B cell (primary cell): ENCODE measurements around the gene ATP8A2. TPM values are rescaled to one million over a fixed set of nuclear protein-coding genes. Genes with fewer than 3 reads are reported as not detected.

Experiments
- ATAC-seq: fragments of 200-7000 bp; cut with Tn5 transposase; one replicate; pipeline ENCODE4 v1.10.0; 2021; ENCODE audit warnings: low read depth, mild to moderate bottlenecking, moderate number of reproducible peaks, moderate library complexity
- CTCF ChIA-PET: fragments of 350-600 bp; sonication (Branson Sonifier 250); formaldehyde crosslinking; loops from one replicate; lab custom pipeline; 2021; ENCODE audit warnings: antibody characterized with exemption, inconsistent platforms; lab: Charles Lee
- POLR2A ChIA-PET: fragments of 350-600 bp; sonication (Branson Sonifier 250); formaldehyde crosslinking; loops from one replicate; lab custom pipeline; 2021; ENCODE audit warnings: antibody characterized with exemption; lab: Charles Lee
- DNase-seq: peaks from one replicate; pipeline ENCODE4 v3.0.0; 2013
- H2AFZ ChIP-seq: 2 replicates; pipeline ENCODE4 v1.6.1; 2012; ENCODE audit warnings: mild to moderate bottlenecking, low read depth, low read length; ENCODE audit not compliant: insufficient read depth, poor library complexity, severe bottlenecking
- H3K27ac ChIP-seq, 2 donors: 1 replicate in 1 of 2; 2 replicates in 1 of 2; pipeline ENCODE4 v1.5.1; 2012 to 2013; ENCODE audit warnings: low read length in 2 of 2, mild to moderate bottlenecking in 2 of 2, moderate library complexity in 1 of 2
- H3K27me3 ChIP-seq, 4 experiments: fragments of 200-600 bp in 1 of 4; sonication (generic) in 1 of 4; replicated peaks in 1 of 4; 1 replicate in 2 of 4; 2 replicates in 2 of 4; pipeline versions ENCODE4 v1.6.1 to v1.7.0; 2013 to 2016; ENCODE audit warnings: low read length in 3 of 4, mild to moderate bottlenecking in 2 of 4, mixed read lengths in 1 of 4, moderate library complexity in 1 of 4; ENCODE audit not compliant: insufficient read depth in 4 of 4, control insufficient read depth in 3 of 4; ENCODE audit errors: control extremely low read depth in 1 of 4
- H3K36me3 ChIP-seq, 2 experiments: replicated peaks in 1 of 2; 1 replicate in 1 of 2; 2 replicates in 1 of 2; pipeline versions ENCODE4 v1.6.1 to v1.7.1; 2013; ENCODE audit warnings: low read length in 1 of 2; ENCODE audit not compliant: insufficient read depth in 2 of 2, control insufficient read depth in 1 of 2; ENCODE audit errors: control extremely low read depth in 1 of 2, extremely low read depth in 1 of 2
- H3K4me1 ChIP-seq, 2 donors: fragments of 200-600 bp in 1 of 2; sonication (generic) in 1 of 2; 1 replicate in 1 of 2; 2 replicates in 1 of 2; pipeline versions ENCODE4 v1.5.1 to v1.6.1; 2013 to 2017; ENCODE audit warnings: low read length in 2 of 2; ENCODE audit not compliant: control insufficient read depth in 2 of 2, insufficient read depth in 2 of 2
- H3K4me2 ChIP-seq: replicated peaks from 2 replicates; pipeline ENCODE3; 2012; ENCODE audit warnings: mild to moderate bottlenecking, low read depth, low read length; ENCODE audit not compliant: poor library complexity, severe bottlenecking
- H3K4me3 ChIP-seq, 5 experiments: fragments of 200-600 bp in 1 of 5; sonication (generic) in 1 of 5; 1 replicate in 3 of 5; 2 replicates in 2 of 5; pipeline versions ENCODE4 v1.5.1 to v1.7.0; 2011 to 2016; ENCODE audit warnings: low read length in 4 of 5, mild to moderate bottlenecking in 4 of 5, low read depth in 2 of 5, control low read depth in 1 of 5, moderate library complexity in 1 of 5; ENCODE audit not compliant: insufficient read depth in 1 of 5; ENCODE audit errors: control extremely low read depth in 1 of 5, extremely low read depth in 1 of 5
- H3K79me2 ChIP-seq: fragments of 200-600 bp; sonication (generic); one replicate; pipeline ENCODE4 v1.6.0; 2016; ENCODE audit warnings: low read length; ENCODE audit not compliant: control insufficient read depth, insufficient read depth
- H3K9ac ChIP-seq: fragments of 200-600 bp; sonication (generic); 2 replicates; pipeline ENCODE4 v1.6.1; 2017; ENCODE audit warnings: mild to moderate bottlenecking, low read length, moderate library complexity
- H3K9me3 ChIP-seq, 3 donors: one replicate each; pipeline versions ENCODE4 v1.6.1 to v1.7.1; 2013; ENCODE audit warnings: low read length in 2 of 3; ENCODE audit not compliant: control insufficient read depth in 2 of 3, insufficient read depth in 1 of 3; ENCODE audit errors: control extremely low read depth in 1 of 3
- H4K20me1 ChIP-seq: 2 replicates; pipeline ENCODE4 v1.6.0; 2012; ENCODE audit warnings: mild to moderate bottlenecking, low read length; ENCODE audit not compliant: insufficient read depth, control insufficient read depth, poor library complexity, severe bottlenecking
- H3K27ac Mint-ChIP-seq: one replicate; pipeline ENCODE4 v1.8.0; 2021; ENCODE audit warnings: mixed read lengths
- H3K27me3 Mint-ChIP-seq: one replicate; pipeline ENCODE4 v1.8.0; 2021; ENCODE audit warnings: mixed read lengths
- H3K4me1 Mint-ChIP-seq: one replicate; pipeline ENCODE4 v1.8.0; 2021; ENCODE audit warnings: mixed read lengths
- H3K4me3 Mint-ChIP-seq: one replicate; pipeline ENCODE4 v1.8.0; 2021; ENCODE audit warnings: mixed read lengths
- H3K9me3 Mint-ChIP-seq: one replicate; pipeline ENCODE4 v1.8.0; 2022; ENCODE audit warnings: mixed read lengths; ENCODE audit not compliant: insufficient read depth
- EZH2 ChIP-seq: IDR thresholded peaks from 2 replicates; pipeline ENCODE4 v1.6.1; 2012; ENCODE audit warnings: borderline replicate concordance, low read depth, mild to moderate bottlenecking, moderate library complexity, low read length; ENCODE audit not compliant: insufficient read depth, poor library complexity, severe bottlenecking
- WGBS: methylation state at CpG from one replicate; pipeline ENCODE4 v1.1.5; 2013; ENCODE audit warnings: missing lambda C conversion rate; ENCODE audit not compliant: insufficient coverage; 5-methylcytosine and 5-hydroxymethylcytosine counted together
- intact Hi-C: fragments of 100-400 bp; cut with micrococcal nuclease; formaldehyde crosslinking; loops from one replicate; pipeline ENCODE4 v1.10.0; 2022
- polyA minus RNA-seq: library from RNA; depleted of rRNA, polyadenylated mRNA; stranded (reverse); fragments of >200 nt; gene quantifications from 2 replicates; pipeline ENCODE4 v1.2.3, GENCODE V29; 2012
- polyA plus RNA-seq: library from polyadenylated mRNA; depleted of rRNA; stranded (reverse); fragments of >200 nt; gene quantifications from 2 replicates; pipeline ENCODE4 v1.2.3, GENCODE V29; 2012
- total RNA-seq, 2 donors: library from RNA; stranded (reverse); fragments of 120-200 nt in 1 of 2; gene quantifications; 1 replicate in 1 of 2; 2 replicates in 1 of 2; pipeline versions ENCODE4 v1.2.3 to v1.2.4, GENCODE V29; 2013 to 2022
- TF ChIP-seq, protein P1 (sequence below): fragments of 200-600 bp; IDR thresholded peaks from one replicate; pipeline ENCODE4 v1.8.0; 2022; ENCODE audit warnings: antibody characterized with exemption, mild to moderate bottlenecking

ATP8A2 gene
- total RNA-seq (0.36 TPM in 1 of 2 replicates, not detected in the other), polyA plus RNA-seq (not detected in 2 replicates), polyA minus RNA-seq (under 0.01 and 0.09 TPM in 2 replicates)
- 0.07 TPM for total RNA-seq (2013)

DNA sequence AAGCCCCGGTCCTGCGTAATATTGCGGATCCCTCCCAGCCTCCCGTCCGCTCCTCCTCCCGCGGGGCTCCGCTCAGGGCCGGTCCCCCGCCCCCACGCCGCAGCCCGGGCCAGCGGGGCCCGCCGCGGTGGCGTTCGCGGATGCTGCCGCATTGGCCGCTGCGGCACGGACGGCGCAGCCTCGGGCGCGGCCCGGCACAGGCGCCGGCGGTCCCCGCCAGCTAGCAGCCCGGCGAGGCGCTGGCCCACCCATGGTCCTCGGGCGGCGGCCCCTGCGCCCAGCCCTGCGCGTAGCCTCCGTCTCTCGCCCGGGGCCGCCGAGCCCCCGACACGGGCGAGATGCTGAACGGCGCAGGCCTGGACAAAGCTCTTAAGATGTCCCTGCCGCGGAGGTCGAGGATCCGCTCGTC is at the start of gene ATP8A2:
TSS of gene ATP8A2 (plus strand) at position 100 of the 409 bp plus-strand sequence. CDS start at position 339, 239 bp downstream.
- no peak for TF ChIP-seq EZH2
- TF ChIP-seq, protein P1, sequence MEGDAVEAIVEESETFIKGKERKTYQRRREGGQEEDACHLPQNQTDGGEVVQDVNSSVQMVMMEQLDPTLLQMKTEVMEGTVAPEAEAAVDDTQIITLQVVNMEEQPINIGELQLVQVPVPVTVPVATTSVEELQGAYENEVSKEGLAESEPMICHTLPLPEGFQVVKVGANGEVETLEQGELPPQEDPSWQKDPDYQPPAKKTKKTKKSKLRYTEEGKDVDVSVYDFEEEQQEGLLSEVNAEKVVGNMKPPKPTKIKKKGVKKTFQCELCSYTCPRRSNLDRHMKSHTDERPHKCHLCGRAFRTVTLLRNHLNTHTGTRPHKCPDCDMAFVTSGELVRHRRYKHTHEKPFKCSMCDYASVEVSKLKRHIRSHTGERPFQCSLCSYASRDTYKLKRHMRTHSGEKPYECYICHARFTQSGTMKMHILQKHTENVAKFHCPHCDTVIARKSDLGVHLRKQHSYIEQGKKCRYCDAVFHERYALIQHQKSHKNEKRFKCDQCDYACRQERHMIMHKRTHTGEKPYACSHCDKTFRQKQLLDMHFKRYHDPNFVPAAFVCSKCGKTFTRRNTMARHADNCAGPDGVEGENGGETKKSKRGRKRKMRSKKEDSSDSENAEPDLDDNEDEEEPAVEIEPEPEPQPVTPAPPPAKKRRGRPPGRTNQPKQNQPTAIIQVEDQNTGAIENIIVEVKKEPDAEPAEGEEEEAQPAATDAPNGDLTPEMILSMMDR: no peak
- H3K36me3 ChIP-seq: no peaks in the 10 kb centered on the region
- peaks cover 20% of the 10 kb centered on the region for H3K4me1 Mint-ChIP-seq
- DNase-seq: peak; percentile 10
- 1% methylated on average over 58 of the region's 58 CpGs for WGBS
- no peak for ATAC-seq
- no peak within 1 kb of the TSS for H3K27ac ChIP-seq
- intact Hi-C loops: no loop called here
- H3K9ac ChIP-seq: no peak within 1 kb of the TSS
- H3K79me2 ChIP-seq: no peaks in the 10 kb centered on the region
- H3K4me1 ChIP-seq: peaks cover 14 to 15% of the 10 kb centered on the region in 2 donors
- POLR2A ChIA-PET: no interaction called here
- peak within 1 kb of the TSS; percentile 74 for H3K4me2 ChIP-seq
- H3K4me3 ChIP-seq: peak within 1 kb of the TSS in 2 of 5 experiments; percentile 8 to 31
- H3K9me3 Mint-ChIP-seq: no peaks in the 10 kb centered on the region
- peak within 1 kb of the TSS; percentile 22 for H3K27ac Mint-ChIP-seq
- H3K4me3 Mint-ChIP-seq: peak within 1 kb of the TSS; percentile 83
- no peaks in the 10 kb centered on the region for H4K20me1 ChIP-seq
- H3K27me3 Mint-ChIP-seq: peaks cover 63% of the 10 kb centered on the region
- peaks cover 0 to 4% (median 0%) of the 10 kb centered on the region in 3 donors for H3K9me3 ChIP-seq
- CTCF ChIA-PET: no interaction called here
- peak within 1 kb of the TSS; percentile 54 for H2AFZ ChIP-seq
- peaks cover 0 to 47% (median 23%) of the 10 kb centered on the region in 4 experiments for H3K27me3 ChIP-seq

GRCh38 chr13:25324100-25324499 is 47.7 kb upstream of the ATP8A2 start:
- Histone ChIP-seq H3K4me1 (no peaks in the 10 kb centered on the region), H3K36me3 (peaks cover 17 to 65% of the 10 kb centered on the region in 2 experiments), H3K79me2 (no peaks in the 10 kb centered on the region), H4K20me1 (no peaks in the 10 kb centered on the region), H3K4me2 (no peak overlapping the region), H3K27ac (no peak overlapping the region), H3K9me3 (no peaks in the 10 kb centered on the region), H2AFZ (no peak overlapping the region), H3K9ac (no peak overlapping the region), H3K27me3 (no peaks in the 10 kb centered on the region), H3K4me3 (no peak overlapping the region)
- no peak overlapping the region for H3K27ac Mint-ChIP-seq
- TF ChIP-seq EZH2: no peak
- TF ChIP-seq, protein P1: no peak
- intact Hi-C loops: no loop called here
- ATAC-seq: no peak
- WGBS: no CpG with 5 or more reads among the region's 2 CpGs
- no peaks in the 10 kb centered on the region for H3K9me3 Mint-ChIP-seq
- ChIA-PET CTCF (interaction anchor here (0.7 kb wide), 1 partner anchor 30 kb away, joined by 3 read pairs; no protein-coding TSS in a partner anchor), POLR2A (no interaction called here)
- DNase-seq: no peak
- H3K27me3 Mint-ChIP-seq: no peaks in the 10 kb centered on the region
- H3K4me3 Mint-ChIP-seq: no peak overlapping the region
- no peaks in the 10 kb centered on the region for H3K4me1 Mint-ChIP-seq
